Measurements from ENCODE around the gene SPSB1. TPM values are rescaled to one million over a fixed set of nuclear protein-coding genes. Genes with fewer than 3 reads are reported as not detected.

Gene SPSB1
- total RNA-seq, 3 donors from 2014 or later (not counting 1 experiment from before 2014, with no cell fraction given), result 0.82 to 3.0 (median 1.5) TPM

GRCh38 chr1:9328715-9329114 lies 36.0 kb downstream of the SPSB1 start:
- 92% methylated on average over 12 of the region's 12 CpGs for WGBS (ENCODE audit: insufficient coverage)

GRCh38 chr1:9331016-9331415 lies 38.3 kb downstream of the SPSB1 start:
- Mint-ChIP-seq H3K36me3 (no peaks in the 10 kb centered on the region), H3K4me3 (no peak overlapping the region), H3K4me1 (peaks cover 18 to 25% of the 10 kb centered on the region in 2 donors), H3K27me3 (ENCODE audit: low read depth in 2 of 2) (peaks cover 4 to 9% of the 10 kb centered on the region in 2 donors), H3K27ac (no peak overlapping the region), H3K9me3 (no peaks in the 10 kb centered on the region)
- WGBS (ENCODE audit: insufficient coverage), result 70% methylated on average over 8 of the region's 8 CpGs
- ATAC-seq, result no peak
- Histone ChIP-seq H3K9me3 (ENCODE audit: control insufficient read depth, insufficient read depth, low read length) (no peaks in the 10 kb centered on the region), H3K27me3 (ENCODE audit: control insufficient read depth, insufficient read depth, low read length) (no peaks in the 10 kb centered on the region), H3K4me1 (ENCODE audit: control insufficient read depth, insufficient read depth, low read length) (peaks cover 18% of the 10 kb centered on the region), H3K36me3 (ENCODE audit: control insufficient read depth, insufficient read depth, low read length) (no peaks in the 10 kb centered on the region), H3K27ac (ENCODE audit: low read length) (no peak overlapping the region), H3K4me3 (ENCODE audit: low read length) (no peak overlapping the region)
- no peak for DNase-seq
- no peak for TF ChIP-seq CTCF (IDR thresholded peaks at IDR 0.05)
- intact Hi-C loops (cut with micrococcal nuclease), result no loop called here

More at GRCh38 chr1:9328715-9329114, 36.0 kb downstream of the SPSB1 start:
- H3K9me3 ChIP-seq (ENCODE audit: control insufficient read depth, insufficient read depth, low read length), result no peaks in the 10 kb centered on the region
- DNase-seq (no peak), ATAC-seq (no peak)
- H3K27me3 ChIP-seq (ENCODE audit: control insufficient read depth, insufficient read depth, low read length), result no peaks in the 10 kb centered on the region
- no peak overlapping the region for H3K4me3 ChIP-seq (ENCODE audit: low read length)
- H3K36me3 ChIP-seq (ENCODE audit: control insufficient read depth, insufficient read depth, low read length), result no peaks in the 10 kb centered on the region
- Mint-ChIP-seq H3K27me3 (ENCODE audit: low read depth in 2 of 2) (peaks cover 4 to 9% of the 10 kb centered on the region in 2 donors), H3K27ac (no peak overlapping the region), H3K4me3 (no peak overlapping the region), H3K4me1 (peaks cover 18 to 20% of the 10 kb centered on the region in 2 donors), H3K9me3 (no peaks in the 10 kb centered on the region), H3K36me3 (no peaks in the 10 kb centered on the region)
- TF ChIP-seq CTCF (IDR thresholded peaks at IDR 0.05), result no peak
- H3K27ac ChIP-seq (ENCODE audit: low read length), result no peak overlapping the region
- H3K4me1 ChIP-seq (ENCODE audit: control insufficient read depth, insufficient read depth, low read length), result peaks cover 16% of the 10 kb centered on the region
- intact Hi-C loops (cut with micrococcal nuclease), result no loop called here

- peaks cover 4 to 9% of the 10 kb centered on the region in 2 donors for H3K27me3 Mint-ChIP-seq (ENCODE audit: low read depth in 2 of 2)
- no peaks in the 10 kb centered on the region for H3K9me3 Mint-ChIP-seq
- TF ChIP-seq CTCF (IDR thresholded peaks at IDR 0.05), result no peak
- Histone ChIP-seq H3K27ac (ENCODE audit: low read length) (no peak overlapping the region), H3K4me3 (ENCODE audit: low read length) (no peak overlapping the region), H3K27me3 (ENCODE audit: control insufficient read depth, insufficient read depth, low read length) (no peaks in the 10 kb centered on the region), H3K9me3 (ENCODE audit: control insufficient read depth, insufficient read depth, low read length) (no peaks in the 10 kb centered on the region), H3K36me3 (ENCODE audit: control insufficient read depth, insufficient read depth, low read length) (no peaks in the 10 kb centered on the region), H3K4me1 (ENCODE audit: control insufficient read depth, insufficient read depth, low read length) (peaks cover 18% of the 10 kb centered on the region)
- H3K27ac Mint-ChIP-seq, result peak overlapping the region in 1 of 2 donors; percentile 36
- H3K36me3 Mint-ChIP-seq, result no peaks in the 10 kb centered on the region
- ATAC-seq (no peak), DNase-seq (no peak)
- peaks cover 18 to 25% of the 10 kb centered on the region in 2 donors for H3K4me1 Mint-ChIP-seq
- WGBS (ENCODE audit: insufficient coverage), result 85% methylated on average over 13 of the region's 13 CpGs
- peak overlapping the region; percentile 38 for H3K4me3 Mint-ChIP-seq
- intact Hi-C loops (cut with micrococcal nuclease), result no loop called here
Observed at GRCh38 chr1:9331558-9332346, 39.1 kb downstream of the SPSB1 start.

Data from natural killer cell (primary cell).